H1 (cell line): ENCODE measurements around the gene TCERG1. TPM values are rescaled to one million over a fixed set of nuclear protein-coding genes. Genes with fewer than 3 reads are reported as not detected.

ENCODE experiments used
- CREB1 ChIP-seq: IDR thresholded peaks from 2 replicates; pipeline ENCODE4 v1.6.1; 2012; ENCODE audit warnings: inconsistent platforms
- KDM4A ChIP-seq: IDR thresholded peaks from one replicate; pipeline ENCODE4 v1.7.1; 2012; ENCODE audit warnings: low read depth, mild to moderate bottlenecking, moderate library complexity, low read length, inconsistent platforms; ENCODE audit not compliant: severe bottlenecking
- POU5F1 ChIP-seq: IDR thresholded peaks from 2 replicates; pipeline ENCODE4 v1.6.1; 2011; ENCODE audit warnings: low read depth, mild to moderate bottlenecking, low read length, moderate library complexity
- polyA plus RNA-seq, 7 experiments: library from polyadenylated mRNA; depleted of rRNA in 3 of 7; stranded (reverse) in 5 of 7; unstranded in 2 of 7; fragments of >200 nt in 5 of 7; fragments of 200-250 nt in 2 of 7; gene quantifications; 1 replicate in 5 of 7; 2 replicates in 1 of 7; 4 replicates in 1 of 7; pipeline versions ENCODE4 v1.2.1 to v1.2.3, GENCODE V29; 2011 to 2013; ENCODE audit warnings: missing spikeins in 2 of 7, mixed read lengths in 2 of 7
- total RNA-seq: library from RNA; stranded (reverse); fragmentation: NEBNext Ultra II Directional; extraction: Animal tissue kit (Norgen Biotek cat#: 25700); gene quantifications from 2 replicates; pipeline ENCODE4 v1.2.1, GENCODE V29; 2021
- TF ChIP-seq, protein P1 (sequence below), 3 experiments: IDR thresholded peaks; 1 replicate in 2 of 3; 2 replicates in 1 of 3; pipeline versions ENCODE4 v1.5.1 to v1.6.1; 2011; ENCODE audit warnings: low read length in 3 of 3, mild to moderate bottlenecking in 3 of 3, inconsistent platforms in 2 of 3, low read depth in 1 of 3, moderate library complexity in 1 of 3; ENCODE audit not compliant: insufficient read depth in 1 of 3; ENCODE audit errors: control extremely low read depth in 1 of 3
- TF ChIP-seq, protein P2 (sequence below): IDR thresholded peaks from 2 replicates; pipeline ENCODE4 v1.6.1; 2012; ENCODE audit warnings: low read length, inconsistent platforms

The TCERG1 gene
- total and polyA plus RNA-seq, 2 of the 8 experiments (the other 6 are each of a cell fraction or from before 2014, with no cell fraction given) = 105 to 122 TPM

DNA sequence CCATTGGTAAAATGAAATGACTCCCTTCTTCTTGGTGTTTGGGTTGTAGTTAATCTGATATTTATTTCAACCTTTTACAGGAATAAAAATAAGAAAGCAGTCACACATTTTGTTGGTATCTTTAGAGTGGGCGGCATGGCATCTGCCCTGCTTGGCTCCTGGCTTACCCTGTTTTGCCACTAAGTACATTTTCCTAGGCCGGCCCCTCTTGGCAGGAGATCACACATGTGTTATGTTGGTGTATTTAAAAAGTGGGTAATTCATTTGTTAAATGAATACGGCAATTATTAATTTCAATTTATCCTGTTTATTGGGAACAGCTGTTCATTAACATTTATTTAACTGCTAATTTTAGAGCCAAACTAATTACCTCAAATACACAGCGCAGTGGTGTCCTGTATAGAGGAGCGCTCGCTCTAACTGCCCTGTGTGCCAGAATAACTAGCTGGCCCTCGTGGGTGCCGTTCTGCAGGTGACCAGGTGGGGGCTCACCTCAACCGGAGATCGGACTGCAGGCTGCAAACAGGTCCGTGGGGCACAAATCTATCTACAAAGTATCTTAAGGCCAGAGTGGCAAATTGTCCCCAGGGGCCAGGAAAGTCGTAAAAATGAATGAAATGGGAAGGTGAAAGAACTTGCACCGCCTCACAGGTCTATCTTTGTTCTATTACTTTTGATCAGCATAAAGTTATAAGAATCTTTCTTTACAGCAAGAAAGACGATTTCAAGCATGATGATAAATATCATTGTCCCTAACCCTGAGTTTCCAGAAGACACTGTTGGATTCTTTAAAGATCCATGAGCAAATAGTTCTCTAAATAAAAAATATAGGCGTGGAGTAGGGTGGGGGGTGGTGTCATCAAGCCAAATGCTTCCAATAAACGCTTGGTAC lies 95.1 kb downstream of the TCERG1 start (continued):
- no peak for TF ChIP-seq POU5F1
- TF ChIP-seq, protein P1, sequence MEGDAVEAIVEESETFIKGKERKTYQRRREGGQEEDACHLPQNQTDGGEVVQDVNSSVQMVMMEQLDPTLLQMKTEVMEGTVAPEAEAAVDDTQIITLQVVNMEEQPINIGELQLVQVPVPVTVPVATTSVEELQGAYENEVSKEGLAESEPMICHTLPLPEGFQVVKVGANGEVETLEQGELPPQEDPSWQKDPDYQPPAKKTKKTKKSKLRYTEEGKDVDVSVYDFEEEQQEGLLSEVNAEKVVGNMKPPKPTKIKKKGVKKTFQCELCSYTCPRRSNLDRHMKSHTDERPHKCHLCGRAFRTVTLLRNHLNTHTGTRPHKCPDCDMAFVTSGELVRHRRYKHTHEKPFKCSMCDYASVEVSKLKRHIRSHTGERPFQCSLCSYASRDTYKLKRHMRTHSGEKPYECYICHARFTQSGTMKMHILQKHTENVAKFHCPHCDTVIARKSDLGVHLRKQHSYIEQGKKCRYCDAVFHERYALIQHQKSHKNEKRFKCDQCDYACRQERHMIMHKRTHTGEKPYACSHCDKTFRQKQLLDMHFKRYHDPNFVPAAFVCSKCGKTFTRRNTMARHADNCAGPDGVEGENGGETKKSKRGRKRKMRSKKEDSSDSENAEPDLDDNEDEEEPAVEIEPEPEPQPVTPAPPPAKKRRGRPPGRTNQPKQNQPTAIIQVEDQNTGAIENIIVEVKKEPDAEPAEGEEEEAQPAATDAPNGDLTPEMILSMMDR (IDR thresholded peaks at IDR 0.05; ENCODE audit: control extremely low read depth in 1 of 3, insufficient read depth in 1 of 3, low read depth in 1 of 3, low read length in 3 of 3) = peak; percentile 89 to 100 (median 94)
- TF ChIP-seq, protein P2, sequence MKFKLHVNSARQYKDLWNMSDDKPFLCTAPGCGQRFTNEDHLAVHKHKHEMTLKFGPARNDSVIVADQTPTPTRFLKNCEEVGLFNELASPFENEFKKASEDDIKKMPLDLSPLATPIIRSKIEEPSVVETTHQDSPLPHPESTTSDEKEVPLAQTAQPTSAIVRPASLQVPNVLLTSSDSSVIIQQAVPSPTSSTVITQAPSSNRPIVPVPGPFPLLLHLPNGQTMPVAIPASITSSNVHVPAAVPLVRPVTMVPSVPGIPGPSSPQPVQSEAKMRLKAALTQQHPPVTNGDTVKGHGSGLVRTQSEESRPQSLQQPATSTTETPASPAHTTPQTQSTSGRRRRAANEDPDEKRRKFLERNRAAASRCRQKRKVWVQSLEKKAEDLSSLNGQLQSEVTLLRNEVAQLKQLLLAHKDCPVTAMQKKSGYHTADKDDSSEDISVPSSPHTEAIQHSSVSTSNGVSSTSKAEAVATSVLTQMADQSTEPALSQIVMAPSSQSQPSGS = no peak
- no peak for TF ChIP-seq KDM4A
- 0 out of 2 replicates have a peak, but pooled peaks have one; percentile 20 for TF ChIP-seq CREB1
